Naive thymus-derived CD8-positive, alpha-beta T cell (primary cell): ENCODE data around the gene FBXW12. TPM values are rescaled to one million over a fixed set of nuclear protein-coding genes. Genes with fewer than 3 reads are reported as not detected.
"Not testable (repeated sequence)": the region's sequence is repeated elsewhere in the genome, so short reads cannot be mapped to it uniquely, and the experiment has no call there.

Experiments
- ATAC-seq, 2 donors: fragments of 150-1000 bp; cut with Tn5 transposase in 1 of 2; sonication (Bioruptor Pico), chemical (Tn5 transposase) in 1 of 2; 1 replicate in 1 of 2; 2 replicates in 1 of 2; pipeline ENCODE4 v1.10.0; 2021; ENCODE audit warnings: mild to moderate bottlenecking in 2 of 2, moderate library complexity in 2 of 2
- POLR2A ChIA-PET: fragments of 350-600 bp; sonication (Branson Sonifier 250); formaldehyde crosslinking; loops from one replicate; lab custom pipeline; 2021; ENCODE audit warnings: antibody characterized with exemption; lab: Charles Lee
- DNase-seq, 10 donors: peaks; one replicate each; pipeline versions ENCODE4 v3.0.0 to v3.0.0-alpha.2; 2020 to 2022
- H3K27ac Mint-ChIP-seq, 10 donors: one replicate each; pipeline ENCODE4 v1.8.0; 2020 to 2022; ENCODE audit warnings: mild to moderate bottlenecking in 10 of 10, mixed read lengths in 10 of 10, moderate library complexity in 4 of 10, inconsistent platforms in 1 of 10
- H3K27me3 Mint-ChIP-seq, 5 donors: one replicate each; pipeline ENCODE4 v1.8.0; 2021 to 2022; ENCODE audit warnings: mixed read lengths in 5 of 5
- H3K36me3 Mint-ChIP-seq, 3 donors: one replicate each; pipeline ENCODE4 v1.8.0; 2020 to 2022; ENCODE audit warnings: mixed read lengths in 3 of 3, mild to moderate bottlenecking in 2 of 3, inconsistent platforms in 1 of 3
- H3K4me1 Mint-ChIP-seq, 4 donors: one replicate each; pipeline ENCODE4 v1.8.0; 2021 to 2022; ENCODE audit warnings: mixed read lengths in 4 of 4
- H3K4me3 Mint-ChIP-seq, 10 donors: one replicate each; pipeline ENCODE4 v1.8.0; 2020 to 2022; ENCODE audit warnings: mild to moderate bottlenecking in 10 of 10, mixed read lengths in 10 of 10, moderate library complexity in 6 of 10, inconsistent platforms in 1 of 10
- H3K9me3 Mint-ChIP-seq, 9 donors: one replicate each; pipeline ENCODE4 v1.8.0; 2020 to 2022; ENCODE audit warnings: mixed read lengths in 9 of 9, mild to moderate bottlenecking in 3 of 9, inconsistent platforms in 1 of 9, moderate library complexity in 1 of 9
- polyA plus RNA-seq, 3 donors: library from polyadenylated mRNA; unstranded; fragments of 300-500 nt; fragmentation: Illumina TruSeq; gene quantifications; one replicate each; pipeline ENCODE4 v1.2.3, GENCODE V29; 2021
- total RNA-seq, 8 experiments: library from RNA in 2 of 8; stranded (reverse) in 2 of 8; gene quantifications; one replicate each; pipeline ENCODE4 v1.2.3 and lab custom pipeline; 2021 to 2026

Gene FBXW12
- total and polyA plus RNA-seq, 5 experiments from 2014 or later, result not detected

- no peaks in the 10 kb centered on the region for H3K4me1 Mint-ChIP-seq
- H3K27ac Mint-ChIP-seq, result no peak overlapping the region
- POLR2A ChIA-PET, result no interaction called here
- no peaks in the 10 kb centered on the region for H3K9me3 Mint-ChIP-seq
- no peak overlapping the region for H3K4me3 Mint-ChIP-seq
- peak in 1 of 10 donors; percentile 10 for DNase-seq
- H3K27me3 Mint-ChIP-seq, result peaks cover 4 to 17% (median 16%) of the 10 kb centered on the region in 5 donors
- no peaks in the 10 kb centered on the region for H3K36me3 Mint-ChIP-seq
- no peak for ATAC-seq
Measured at GRCh38 chr3:48395714-48396113, 23.7 kb downstream of the FBXW12 start.

- POLR2A ChIA-PET, result interaction anchor here (0.6 to 1.5 kb wide), 2 partner anchors 151 to 211 kb away, joined by 3 read pairs; partner anchors contain the start of gene UQCRC1
- no peak for DNase-seq
Measured at GRCh38 chr3:48397767-48398681, 26.0 kb downstream of the FBXW12 start.

GRCh38 chr3:48398701-48399386 is 26.8 kb downstream of the FBXW12 start:
- ATAC-seq, result no peak
- Mint-ChIP-seq H3K36me3 (no peaks in the 10 kb centered on the region), H3K4me3 (no peak overlapping the region), H3K9me3 (no peaks in the 10 kb centered on the region), H3K27me3 (peaks cover 5 to 11% (median 6%) of the 10 kb centered on the region in 5 donors), H3K27ac (no peak overlapping the region), H3K4me1 (no peaks in the 10 kb centered on the region)
- peak in 1 of 10 donors; percentile 37 for DNase-seq
- POLR2A ChIA-PET, result interaction anchor here (0.6 to 1.5 kb wide), 2 partner anchors 150 to 210 kb away, joined by 3 read pairs; partner anchors contain the start of gene UQCRC1

More at GRCh38 chr3:48397767-48398681, 26.0 kb downstream of the FBXW12 start:
- Mint-ChIP-seq H3K9me3 (no peaks in the 10 kb centered on the region), H3K27ac (peak overlapping the region in 1 of 10 donors; percentile 48), H3K36me3 (no peaks in the 10 kb centered on the region), H3K4me1 (no peaks in the 10 kb centered on the region), H3K27me3 (peaks cover 7 to 11% (median 8%) of the 10 kb centered on the region in 5 donors), H3K4me3 (no peak overlapping the region)
- no peak for ATAC-seq

GRCh38 chr3:48399387-48400172 is 27.6 kb downstream of the FBXW12 start:
- DNase-seq (peak in 2 of 10 donors; percentile 15 to 38), ATAC-seq (no peak)
- no peaks in the 10 kb centered on the region for H3K4me1 Mint-ChIP-seq
- H3K27ac Mint-ChIP-seq, result peak overlapping the region in 1 of 10 donors; percentile 66
- no peaks in the 10 kb centered on the region for H3K36me3 Mint-ChIP-seq
- no peaks in the 10 kb centered on the region for H3K9me3 Mint-ChIP-seq
- peaks cover 5 to 11% (median 6%) of the 10 kb centered on the region in 5 donors for H3K27me3 Mint-ChIP-seq
- no peak overlapping the region for H3K4me3 Mint-ChIP-seq
- POLR2A ChIA-PET, result interaction anchor here (1.0 to 1.5 kb wide), 2 partner anchors 111 to 149 kb away, joined by 3 to 4 read pairs; no protein-coding TSS in a partner anchor

GRCh38 chr3:48400824-48401433 is 28.9 kb downstream of the FBXW12 start:
- peak; percentile 83 to 94 for ATAC-seq
- POLR2A ChIA-PET, result interaction anchor here (1.0 to 1.4 kb wide), 8 partner anchors 35 to 160 kb away, joined by 3 to 7 read pairs (median 4); partner anchors contain the start of genes CCDC51, NME6 and TMA7
- Mint-ChIP-seq H3K4me1 (no peaks in the 10 kb centered on the region), H3K36me3 (no peaks in the 10 kb centered on the region), H3K9me3 (no peaks in the 10 kb centered on the region), H3K27ac (no peak overlapping the region), H3K27me3 (peaks cover under 1 to 8% (median 4%) of the 10 kb centered on the region in 5 donors), H3K4me3 (no peak overlapping the region)
- peak; percentile 33 to 84 (median 67) for DNase-seq

GRCh38 chr3:48401434-48401901 is 29.4 kb downstream of the FBXW12 start:
- not testable (repeated sequence) for H3K27me3 Mint-ChIP-seq, H3K36me3 Mint-ChIP-seq, H3K27ac Mint-ChIP-seq, ATAC-seq, H3K9me3 Mint-ChIP-seq, H3K4me1 Mint-ChIP-seq, H3K4me3 Mint-ChIP-seq
- POLR2A ChIA-PET, result interaction anchor here (1.0 to 1.4 kb wide), 7 partner anchors 34 to 159 kb away, joined by 3 to 7 read pairs (median 4); partner anchors contain the start of genes CCDC51, NME6 and TMA7
- peak in 1 of 10 donors; percentile 35 for DNase-seq

GRCh38 chr3:48402281-48402732 is 30.3 kb downstream of the FBXW12 start:
- H3K27me3 Mint-ChIP-seq, result peaks cover 0 to 8% (median 4%) of the 10 kb centered on the region in 5 donors
- H3K36me3 Mint-ChIP-seq, result no peaks in the 10 kb centered on the region
- no peak overlapping the region for H3K4me3 Mint-ChIP-seq
- POLR2A ChIA-PET, result interaction anchor here (1.0 kb wide), 1 partner anchor 159 kb away, joined by 7 read pairs; no protein-coding TSS in a partner anchor
- H3K27ac Mint-ChIP-seq, result no peak overlapping the region
- H3K9me3 Mint-ChIP-seq, result no peaks in the 10 kb centered on the region
- no peaks in the 10 kb centered on the region for H3K4me1 Mint-ChIP-seq
- DNase-seq (peak in 1 of 10 donors; percentile 51), ATAC-seq (no peak)

- peaks cover 0 to 8% (median 3%) of the 10 kb centered on the region in 5 donors for H3K27me3 Mint-ChIP-seq
- H3K4me3 Mint-ChIP-seq, result no peak overlapping the region
- DNase-seq, result peak in 1 of 10 donors; percentile 45
- no peaks in the 10 kb centered on the region for H3K36me3 Mint-ChIP-seq
- no peaks in the 10 kb centered on the region for H3K9me3 Mint-ChIP-seq
- POLR2A ChIA-PET, result no interaction called here
- ATAC-seq, result no peak
- peak overlapping the region in 1 of 10 donors; percentile 32 for H3K27ac Mint-ChIP-seq
- H3K4me1 Mint-ChIP-seq, result no peaks in the 10 kb centered on the region
Measured at GRCh38 chr3:48402907-48403306, 30.9 kb downstream of the FBXW12 start.

- Mint-ChIP-seq H3K27me3 (peaks cover 0 to 8% (median 3%) of the 10 kb centered on the region in 5 donors), H3K4me3 (no peak overlapping the region), H3K9me3 (no peaks in the 10 kb centered on the region), H3K27ac (peak overlapping the region in 1 of 10 donors; percentile 32), H3K4me1 (peaks cover 0 to 2% (median 0%) of the 10 kb centered on the region in 4 donors), H3K36me3 (no peaks in the 10 kb centered on the region)
- DNase-seq (peak in 2 of 10 donors; percentile 14 to 37), ATAC-seq (no peak)
- POLR2A ChIA-PET, result no interaction called here
Measured at GRCh38 chr3:48403533-48404439, 31.8 kb downstream of the FBXW12 start.

GRCh38 chr3:48404440-48405342 is 32.7 kb downstream of the FBXW12 start:
- ATAC-seq (no peak), DNase-seq (peak in 2 of 10 donors; percentile 14 to 18)
- POLR2A ChIA-PET, result interaction anchor here (0.5 kb wide), 1 partner anchor 54 kb away, joined by 4 read pairs; no protein-coding TSS in a partner anchor
- no peaks in the 10 kb centered on the region for H3K36me3 Mint-ChIP-seq
- peaks cover 0 to 8% (median 0%) of the 10 kb centered on the region in 5 donors for H3K27me3 Mint-ChIP-seq
- H3K4me3 Mint-ChIP-seq, result peak overlapping the region in 1 of 10 donors; percentile 41
- peaks cover 0 to 2% (median 0%) of the 10 kb centered on the region in 4 donors for H3K4me1 Mint-ChIP-seq
- no peaks in the 10 kb centered on the region for H3K9me3 Mint-ChIP-seq
- H3K27ac Mint-ChIP-seq, result no peak overlapping the region
